ENCODE results near the gene FOXC2.
"Not testable (repeated sequence)": the region's sequence is repeated elsewhere in the genome, so short reads cannot be mapped to it uniquely, and the experiment has no call there.

Gene FOXC2

GRCh38 chr16:86587955-86588354 lies 21.3 kb downstream of the FOXC2 start:
- DNase-seq (ENCODE audit: low spot score), result not testable (repeated sequence)

DNA sequence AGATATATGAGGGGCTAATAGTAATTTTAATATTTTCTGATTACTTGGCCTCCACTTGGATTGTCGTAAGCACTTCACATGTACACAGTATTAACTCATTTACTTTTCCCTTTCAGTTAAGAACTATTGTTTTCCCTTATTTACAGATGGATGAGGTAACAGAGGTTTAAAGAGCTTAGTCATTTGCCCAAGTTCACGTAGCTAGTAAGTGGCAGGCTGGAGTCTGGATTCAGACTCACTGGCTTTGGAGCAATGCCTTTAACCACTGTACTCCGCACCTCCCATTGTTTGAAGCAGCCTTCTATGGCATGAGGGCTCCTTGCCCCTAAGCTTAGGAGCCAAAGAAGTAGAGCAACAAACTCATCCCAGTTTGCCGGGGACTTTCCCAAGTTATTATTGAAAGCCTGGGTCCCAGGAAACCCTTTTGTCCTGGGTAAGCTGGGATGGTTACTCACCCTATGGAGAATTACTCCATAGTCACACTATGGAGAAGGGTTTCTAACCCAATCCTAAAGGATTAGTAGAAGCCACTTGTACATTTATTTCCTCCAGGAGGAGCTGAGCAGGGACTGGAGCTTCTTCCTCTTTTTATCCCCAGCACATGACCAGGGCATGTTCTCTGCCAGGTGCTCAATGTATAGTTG lies 24.0 kb downstream of the FOXC2 start:
- no peak for DNase-seq (ENCODE audit: low spot score)

DNA sequence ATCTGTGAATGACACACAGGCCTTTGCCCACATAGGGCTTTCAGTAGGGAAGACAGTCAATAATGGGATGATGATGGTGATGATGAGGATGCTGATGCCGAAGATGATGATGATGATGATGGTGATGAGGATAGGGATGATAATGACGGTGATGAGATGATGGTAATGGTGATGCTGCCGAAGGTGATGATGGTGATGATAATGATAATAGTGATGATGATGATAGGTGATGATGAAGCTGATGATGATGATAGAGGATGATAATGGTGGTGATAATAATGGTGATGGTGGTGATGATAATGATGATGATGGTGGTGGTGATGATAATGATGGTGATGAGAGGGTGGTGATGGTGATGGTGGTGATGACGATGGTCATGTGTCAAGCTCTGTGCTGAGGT lies 24.6 kb downstream of the FOXC2 start:
- DNase-seq (ENCODE audit: low spot score), result no peak

DNA sequence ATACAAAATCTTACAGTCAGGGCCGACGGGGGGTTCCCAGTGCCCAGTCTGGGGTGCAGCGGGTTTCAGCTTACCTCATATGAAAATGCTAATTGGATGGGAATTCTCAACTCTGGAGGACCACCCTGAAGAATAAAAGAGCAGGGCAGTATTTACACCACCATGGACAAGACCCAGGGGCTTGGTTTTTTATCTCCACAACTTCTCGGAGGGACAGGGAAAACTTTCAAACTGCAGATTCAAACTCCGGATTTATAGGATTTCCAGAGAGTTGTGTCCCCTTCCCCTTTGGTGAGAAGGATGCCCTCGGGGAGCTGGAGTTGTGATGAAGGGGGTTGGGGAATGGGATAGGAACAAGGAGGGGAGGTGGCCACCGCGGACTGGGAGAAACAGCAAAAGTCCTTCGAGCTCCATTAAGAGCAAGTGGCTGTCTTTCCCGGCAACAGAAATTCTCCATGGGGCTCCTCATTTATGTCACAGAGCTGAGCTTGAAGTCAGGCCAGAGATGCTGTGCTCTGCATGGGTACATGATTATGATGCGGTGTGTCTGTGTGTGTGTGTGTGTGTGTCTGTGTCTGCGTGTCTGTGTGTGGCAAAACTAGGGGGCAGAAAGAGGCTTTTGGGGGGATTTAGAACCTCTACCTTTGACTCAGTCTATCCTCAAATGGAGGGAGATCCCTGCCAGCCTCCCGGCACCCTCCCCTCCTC lies 27.4 kb downstream of the FOXC2 start:
- DNase-seq (ENCODE audit: low spot score), result no peak

DNA sequence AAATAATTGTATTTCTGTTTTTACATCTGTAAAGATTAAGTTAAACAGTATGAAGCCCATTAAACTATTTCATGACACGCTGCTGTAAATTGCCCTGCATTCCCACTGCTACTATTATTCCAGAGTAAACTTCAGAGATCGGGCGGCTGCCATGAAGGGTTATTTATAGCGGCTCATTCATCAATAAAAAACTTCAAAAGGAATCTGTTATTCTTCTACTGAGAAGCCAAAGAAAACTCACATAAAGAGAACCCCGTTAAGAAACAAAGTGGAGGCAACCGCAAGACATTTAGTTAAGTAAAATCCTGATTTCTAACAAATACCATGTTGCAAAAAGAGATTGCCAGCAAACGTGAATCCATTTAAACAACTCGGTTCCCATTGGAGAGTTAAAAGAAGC lies 28.1 kb downstream of the FOXC2 start:
- DNase-seq (ENCODE audit: low spot score), result no peak

- no peak for DNase-seq (ENCODE audit: low spot score)
Measured at GRCh38 chr16:86595983-86596605, 29.5 kb downstream of the FOXC2 start.

GRCh38 chr16:86597126-86597879 lies 30.7 kb downstream of the FOXC2 start:
- no peak for DNase-seq (ENCODE audit: low spot score)

DNA sequence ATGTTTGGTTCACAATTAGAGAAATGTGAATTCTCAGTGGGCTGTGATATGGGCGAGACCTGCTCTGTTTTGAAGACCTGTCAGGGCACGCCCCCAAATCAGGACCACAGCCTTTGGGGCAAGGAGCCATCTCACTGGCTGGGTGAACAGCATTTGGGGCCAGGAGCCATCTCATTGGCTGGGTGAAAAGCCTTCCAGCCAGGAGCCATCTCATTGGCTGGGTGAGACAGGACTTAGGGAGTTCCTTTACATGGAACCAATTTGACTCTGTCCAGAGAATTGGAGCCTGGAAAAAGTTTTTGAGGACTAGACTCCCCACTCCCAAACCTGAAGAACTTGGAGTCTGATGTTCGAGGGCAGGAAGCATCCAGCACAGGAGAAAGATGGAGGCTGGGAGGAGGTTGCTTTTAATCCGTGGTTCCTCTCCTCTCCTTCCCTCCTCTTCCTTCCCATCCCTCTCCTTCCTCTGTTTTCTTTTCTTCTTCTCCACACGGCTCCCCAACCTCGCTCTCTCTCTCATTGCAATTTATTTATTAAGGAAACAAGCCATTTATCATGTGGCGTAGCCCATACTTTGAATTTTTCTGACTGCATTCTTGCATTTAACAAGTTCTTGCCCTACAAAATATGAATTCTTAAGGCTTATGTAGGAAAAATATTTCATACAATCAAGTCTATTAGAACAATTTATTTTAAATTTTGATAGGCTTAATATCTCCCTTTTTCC lies 31.4 kb downstream of the FOXC2 start:
- DNase-seq (ENCODE audit: low spot score), result no peak

GRCh38 chr16:86598607-86599565 lies 32.3 kb downstream of the FOXC2 start:
- DNase-seq (ENCODE audit: low spot score), result no peak

- DNase-seq (ENCODE audit: low spot score), result no peak
Measured at GRCh38 chr16:86601356-86601755, 34.7 kb downstream of the FOXC2 start.

DNA sequence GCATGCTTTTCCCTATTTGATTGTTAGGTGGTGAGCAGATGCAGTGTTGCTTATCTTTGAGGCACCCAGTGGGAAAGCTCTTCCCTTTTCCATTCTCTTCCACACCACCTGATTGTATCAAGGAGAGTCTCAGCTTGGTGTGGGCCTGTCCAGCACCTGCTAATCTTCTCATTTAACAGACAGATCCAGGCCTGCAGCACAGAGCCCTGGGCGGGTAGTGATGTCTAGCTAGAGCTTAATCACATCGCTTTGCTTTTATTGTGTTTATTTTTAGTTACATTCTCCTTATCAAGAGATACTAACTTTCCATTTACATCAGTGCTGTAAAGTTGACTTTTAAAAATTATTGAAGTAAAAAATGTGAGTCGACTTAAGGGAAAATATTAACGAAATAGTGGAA lies 35.9 kb downstream of the FOXC2 start:
- DNase-seq (ENCODE audit: low spot score), result no peak

DNA sequence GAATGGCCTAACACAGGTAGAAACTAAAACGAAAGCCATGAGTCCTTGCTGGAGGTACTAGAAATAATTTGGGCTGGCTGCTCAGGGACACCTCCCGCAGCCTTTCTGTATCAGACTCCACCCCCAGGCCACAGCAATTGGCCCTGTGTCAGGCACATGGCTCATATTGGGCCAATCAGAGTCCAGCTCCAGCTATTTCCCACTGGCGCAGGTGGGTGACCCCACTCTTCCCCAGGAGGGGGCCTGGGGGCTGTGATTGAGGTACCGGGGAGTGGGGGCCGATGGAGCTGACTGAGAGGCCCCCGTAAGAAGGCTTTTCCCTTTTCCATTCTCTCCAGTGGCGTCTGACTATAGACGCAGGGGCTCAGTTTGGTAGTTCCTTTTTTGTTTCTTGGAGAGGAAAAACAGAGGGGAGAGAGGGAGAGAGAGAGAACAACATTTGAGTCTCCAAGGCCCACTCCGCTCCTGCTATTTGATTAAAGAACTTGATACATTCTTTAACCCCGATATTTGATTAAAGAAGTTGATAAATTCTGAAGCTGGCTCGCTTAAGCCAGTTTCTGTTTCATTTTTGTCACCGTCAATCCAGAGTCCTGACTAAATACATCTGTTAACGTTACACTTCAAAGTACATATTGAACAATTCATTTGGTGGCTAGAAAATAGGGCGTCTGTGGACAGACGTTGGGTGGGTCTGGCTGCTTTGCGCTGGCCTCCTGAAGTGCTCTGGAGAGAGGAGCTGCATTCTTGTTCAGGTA lies 38.0 kb downstream of the FOXC2 start:
- DNase-seq (ENCODE audit: low spot score), result no peak

GRCh38 chr16:86605950-86606349 lies 39.3 kb downstream of the FOXC2 start:
- DNase-seq (ENCODE audit: low spot score), result no peak

DNA sequence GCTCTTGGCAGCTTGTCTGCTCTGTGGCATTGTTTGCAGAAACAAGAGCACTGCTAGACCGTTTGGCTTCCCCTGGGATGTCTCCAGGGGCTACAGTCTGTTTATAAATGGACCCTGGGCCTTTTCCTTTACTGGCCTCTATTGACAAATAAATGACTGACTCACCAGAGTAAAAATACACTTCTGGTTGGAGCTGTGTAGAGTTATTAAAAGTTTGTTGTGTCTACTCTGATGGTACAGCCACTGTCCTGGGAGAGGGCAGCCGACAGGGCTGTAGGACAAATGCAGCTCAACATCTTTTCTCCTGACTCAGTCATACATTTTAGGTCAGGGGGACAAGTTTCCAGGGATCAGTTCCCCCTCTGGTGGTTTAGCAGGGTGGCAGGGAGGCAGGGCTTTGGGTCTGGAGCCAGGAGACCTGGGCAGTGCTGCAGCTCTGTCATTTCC lies 41.7 kb downstream of the FOXC2 start:
- no peak for DNase-seq (ENCODE audit: low spot score)

- DNase-seq (ENCODE audit: low spot score), result no peak
Measured at GRCh38 chr16:86609115-86609514, 42.5 kb downstream of the FOXC2 start.

- DNase-seq (ENCODE audit: low spot score), result no peak
Measured at GRCh38 chr16:86609661-86610060, 43.0 kb downstream of the FOXC2 start.

GRCh38 chr16:86610779-86611524 lies 44.3 kb downstream of the FOXC2 start:
- DNase-seq (ENCODE audit: low spot score), result no peak

DNA sequence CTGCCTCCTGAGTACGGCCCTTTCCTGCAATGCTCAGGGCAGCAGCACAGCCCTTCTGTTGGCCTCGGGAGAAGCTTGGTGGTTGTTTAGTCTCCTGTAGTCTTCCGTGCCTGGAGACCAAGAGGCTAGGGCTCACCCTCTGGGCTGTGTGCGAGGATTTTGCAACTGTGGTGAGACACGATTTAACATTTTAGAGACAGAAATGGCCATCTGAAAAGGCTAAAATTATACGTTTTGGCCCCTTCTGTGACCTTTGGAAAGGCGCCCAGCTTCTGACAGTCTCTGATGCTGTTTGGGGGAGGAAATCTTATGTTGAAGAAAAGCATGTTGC lies 44.9 kb downstream of the FOXC2 start:
- no peak for DNase-seq (ENCODE audit: low spot score)

- no peak for DNase-seq (ENCODE audit: low spot score)
Measured at GRCh38 chr16:86611941-86612340, 45.3 kb downstream of the FOXC2 start.
